ENCODE data around the gene IQGAP2. TPM values are rescaled to one million over a fixed set of nuclear protein-coding genes. Genes with fewer than 3 reads are reported as not detected.

Gene IQGAP2
- total RNA-seq, 1 donor from 2014 or later = 8.8 TPM

DNA sequence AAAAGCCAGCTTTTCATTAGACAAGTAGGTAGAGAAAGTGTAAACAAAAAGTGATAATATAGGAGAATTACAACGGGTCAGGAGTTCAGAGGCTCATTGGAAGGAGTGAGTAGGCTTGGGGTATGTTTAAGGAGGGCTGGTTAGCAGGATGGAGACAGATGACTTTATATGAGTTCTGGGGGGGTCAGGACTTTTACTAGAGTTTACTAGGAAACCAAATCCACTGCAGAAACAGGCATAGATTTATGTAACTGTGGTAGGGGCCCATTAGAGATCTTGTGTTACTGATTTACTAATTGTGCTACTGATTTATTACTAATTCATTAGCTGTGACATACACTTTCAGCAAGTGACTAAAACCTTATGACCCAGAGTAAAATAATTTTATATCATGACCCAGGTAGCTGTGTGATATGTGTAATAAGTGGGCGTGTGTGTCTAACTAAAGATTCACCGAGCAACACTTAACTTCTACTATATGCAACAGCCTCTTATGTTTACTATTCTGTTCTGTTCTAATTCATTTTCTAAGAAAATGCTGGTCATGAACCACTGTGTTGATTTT, 73.5 kb downstream of the IQGAP2 start:
- ATAC-seq (ENCODE audit: low read depth) (no peak), DNase-seq (no peak)
- H3K9me3 Mint-ChIP-seq = peaks cover 2% of the 10 kb centered on the region
- H3K4me3 Mint-ChIP-seq = no peak overlapping the region
- H3K36me3 Mint-ChIP-seq (ENCODE audit: low read depth) = no peaks in the 10 kb centered on the region
- CTCF ChIA-PET = no interaction called here
- H3K4me1 Mint-ChIP-seq = peaks cover 12% of the 10 kb centered on the region
- intact Hi-C loops (cut with micrococcal nuclease) = no loop called here
- no peaks in the 10 kb centered on the region for H3K27me3 Mint-ChIP-seq
- TF ChIP-seq CTCF (IDR thresholded peaks at IDR 0.05) = no peak
- no peak overlapping the region for H3K27ac Mint-ChIP-seq
- POLR2A ChIA-PET = no interaction called here

DNA sequence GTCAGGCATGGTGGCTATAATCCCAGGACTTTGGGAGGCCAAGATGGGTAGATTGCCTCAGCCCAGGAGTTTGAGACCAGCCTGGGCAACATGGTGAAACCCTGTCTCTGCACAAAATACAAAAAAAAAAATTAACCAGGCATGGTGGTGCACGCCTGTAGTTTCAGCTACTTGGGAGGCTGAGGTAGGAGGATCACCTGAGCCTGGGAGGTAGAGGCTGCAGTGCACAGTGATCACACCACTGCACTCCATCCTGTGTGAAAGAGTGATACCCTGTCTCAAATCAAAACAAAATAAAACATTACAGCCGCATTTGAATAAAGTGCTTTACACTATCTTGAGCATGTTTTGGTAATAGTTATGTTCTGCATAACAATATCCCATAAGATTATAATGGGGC, 74.0 kb downstream of the IQGAP2 start:
- H3K27me3 Mint-ChIP-seq = no peaks in the 10 kb centered on the region
- peaks cover 12% of the 10 kb centered on the region for H3K4me1 Mint-ChIP-seq
- no peak overlapping the region for H3K27ac Mint-ChIP-seq
- no peaks in the 10 kb centered on the region for H3K36me3 Mint-ChIP-seq (ENCODE audit: low read depth)
- TF ChIP-seq CTCF (IDR thresholded peaks at IDR 0.05) = no peak
- no peak for ATAC-seq (ENCODE audit: low read depth)
- ChIA-PET CTCF (no interaction called here), POLR2A (no interaction called here)
- H3K4me3 Mint-ChIP-seq = no peak overlapping the region
- no peak for DNase-seq
- intact Hi-C loops (cut with micrococcal nuclease) = no loop called here
- peaks cover 2% of the 10 kb centered on the region for H3K9me3 Mint-ChIP-seq

- CTCF ChIA-PET = no interaction called here
- POLR2A ChIA-PET = no interaction called here
- Mint-ChIP-seq H3K36me3 (ENCODE audit: low read depth) (no peaks in the 10 kb centered on the region), H3K27ac (no peak overlapping the region), H3K4me1 (peaks cover 12% of the 10 kb centered on the region), H3K4me3 (no peak overlapping the region), H3K9me3 (peaks cover 2% of the 10 kb centered on the region), H3K27me3 (no peaks in the 10 kb centered on the region)
- intact Hi-C loops (cut with micrococcal nuclease) = no loop called here
- DNase-seq (no peak), ATAC-seq (ENCODE audit: low read depth) (no peak)
- no peak for TF ChIP-seq CTCF (IDR thresholded peaks at IDR 0.05)
Observed at GRCh38 chr5:76477571-76477970, 74.5 kb downstream of the IQGAP2 start.

- H3K4me1 Mint-ChIP-seq = peaks cover 3% of the 10 kb centered on the region
Observed at GRCh38 chr5:76479281-76479680, 76.2 kb downstream of the IQGAP2 start.

DNA sequence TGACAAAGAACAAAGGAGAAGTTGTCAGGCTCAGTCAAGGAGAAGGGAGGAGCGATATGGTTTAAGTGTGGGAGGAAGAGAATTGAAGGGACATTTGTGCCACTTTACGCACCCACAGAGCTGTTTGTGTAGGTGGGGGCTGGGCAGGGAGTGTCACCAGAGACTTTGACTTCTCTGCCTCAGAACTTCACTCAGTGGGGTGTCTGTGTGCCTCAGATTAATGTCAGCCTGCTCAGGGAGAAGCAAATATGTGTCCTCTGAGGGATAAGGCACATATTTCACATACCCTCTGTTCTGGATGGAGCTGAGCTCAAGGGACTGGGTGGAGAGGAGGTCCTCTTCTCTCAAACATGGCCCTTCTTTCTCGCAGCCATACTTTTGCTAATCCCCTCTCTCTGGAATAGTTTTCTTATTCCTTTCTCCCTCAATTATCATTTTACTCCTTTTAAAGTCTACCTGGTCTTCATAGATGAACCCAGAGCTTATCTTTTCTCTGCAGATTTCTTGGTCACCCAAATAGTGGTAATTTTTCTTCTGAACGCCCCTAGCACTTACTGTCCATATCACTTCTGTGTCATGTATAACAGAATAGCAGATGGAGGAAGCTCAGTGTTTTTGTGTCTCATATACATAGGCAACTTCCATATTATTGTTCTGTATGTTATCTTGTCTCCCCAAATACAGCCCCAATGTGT, 77.0 kb downstream of the IQGAP2 start:
- intact Hi-C loops (cut with micrococcal nuclease) = no loop called here
- H3K27ac Mint-ChIP-seq = no peak overlapping the region
- no peak for TF ChIP-seq CTCF (IDR thresholded peaks at IDR 0.05)
- ATAC-seq (ENCODE audit: low read depth) = no peak
- H3K9me3 Mint-ChIP-seq = no peaks in the 10 kb centered on the region
- no peaks in the 10 kb centered on the region for H3K36me3 Mint-ChIP-seq (ENCODE audit: low read depth)
- DNase-seq = no peak
- ChIA-PET CTCF (no interaction called here), POLR2A (no interaction called here)
- peaks cover 3% of the 10 kb centered on the region for H3K4me1 Mint-ChIP-seq
- no peaks in the 10 kb centered on the region for H3K27me3 Mint-ChIP-seq
- no peak overlapping the region for H3K4me3 Mint-ChIP-seq

More at GRCh38 chr5:76479281-76479680, 76.2 kb downstream of the IQGAP2 start:
- H3K4me3 Mint-ChIP-seq = no peak overlapping the region
- H3K9me3 Mint-ChIP-seq = peaks cover 2% of the 10 kb centered on the region
- H3K27ac Mint-ChIP-seq = no peak overlapping the region
- ATAC-seq (ENCODE audit: low read depth) (no peak), DNase-seq (no peak)
- no peak for TF ChIP-seq CTCF (IDR thresholded peaks at IDR 0.05)
- CTCF ChIA-PET = no interaction called here
- no peaks in the 10 kb centered on the region for H3K36me3 Mint-ChIP-seq (ENCODE audit: low read depth)
- H3K27me3 Mint-ChIP-seq = no peaks in the 10 kb centered on the region
- POLR2A ChIA-PET = no interaction called here
- intact Hi-C loops (cut with micrococcal nuclease) = no loop called here

Data from activated B cell treated with CpG ODN at 0.5 μM for 24 hours (primary cell).